GM12872 (cell line): Measurements from ENCODE around the gene ARMH3.

Experiments used
- CTCF ChIP-seq: IDR thresholded peaks from 3 replicates; pipeline ENCODE4 v1.5.1; 2011; ENCODE audit warnings: low read depth, mild to moderate bottlenecking, low read length, moderate library complexity; ENCODE audit not compliant: insufficient read depth

Gene ARMH3

GRCh38 chr10:101968286-101968939, 87.6 kb downstream of the ARMH3 start:
- TF ChIP-seq CTCF: no peak

- no peak for TF ChIP-seq CTCF
Observed at GRCh38 chr10:101967713-101968112, 88.3 kb downstream of the ARMH3 start.

GRCh38 chr10:101967119-101967518, 88.9 kb downstream of the ARMH3 start:
- no peak for TF ChIP-seq CTCF

- no peak for TF ChIP-seq CTCF
Observed at GRCh38 chr10:101965075-101965765, 90.8 kb downstream of the ARMH3 start.

GRCh38 chr10:101961591-101962498, 94.1 kb downstream of the ARMH3 start:
- TF ChIP-seq CTCF: no peak

- TF ChIP-seq CTCF: no peak
Observed at GRCh38 chr10:101960879-101961395, 95.0 kb downstream of the ARMH3 start.
